AG09319 (cell line): Measurements from ENCODE around the gene TOP2A.

Experiments
- DNase-seq: peaks from one replicate; pipeline ENCODE4 v3.0.0-alpha.2; 2010; ENCODE audit warnings: low read depth; ENCODE audit errors: extremely low read depth
- TF ChIP-seq, protein P1 (sequence below): IDR thresholded peaks from 2 replicates; pipeline ENCODE4 v1.5.1; 2011; ENCODE audit warnings: low read depth, mild to moderate bottlenecking, inconsistent platforms, low read length, moderate library complexity

The TOP2A gene

DNA sequence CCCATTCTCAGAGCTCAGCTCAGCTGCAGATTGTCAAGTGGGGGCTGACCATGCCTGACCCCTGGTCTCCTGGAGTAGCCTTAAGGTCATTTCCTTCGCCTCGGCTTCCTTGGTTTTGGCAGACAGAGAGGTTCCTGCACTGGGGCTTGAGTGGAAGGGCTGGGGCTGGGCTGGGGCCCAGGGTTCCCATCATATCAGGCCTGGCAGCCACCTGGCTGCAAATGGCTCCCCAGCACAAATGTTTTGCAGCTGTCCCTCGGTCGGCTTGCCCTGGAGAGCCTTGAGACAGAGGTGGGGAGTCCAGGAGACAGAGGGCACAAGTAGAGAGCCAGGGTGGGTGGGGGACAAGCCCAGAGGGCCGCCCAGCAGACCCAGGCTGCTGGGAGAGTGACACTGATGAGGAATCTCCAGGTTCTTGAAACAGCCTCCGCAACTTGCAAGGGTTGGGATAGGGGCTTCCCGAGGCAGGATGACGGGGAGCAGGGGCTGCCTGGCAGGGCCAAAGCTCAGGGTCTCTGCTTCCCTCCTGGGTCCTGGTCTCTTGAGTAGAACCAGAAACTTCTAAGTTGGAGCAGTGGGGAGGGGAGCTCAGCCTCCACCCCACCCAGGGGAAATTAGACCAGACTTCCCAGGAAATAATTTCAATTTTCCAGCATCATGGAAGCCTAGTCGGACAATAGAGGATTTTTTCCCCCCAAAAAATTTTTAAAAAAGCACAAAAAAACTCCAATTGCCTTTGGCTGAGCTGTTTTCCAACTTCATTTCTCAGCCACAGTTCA is 44.8 kb upstream of the TOP2A start:
- TF ChIP-seq, protein P1, sequence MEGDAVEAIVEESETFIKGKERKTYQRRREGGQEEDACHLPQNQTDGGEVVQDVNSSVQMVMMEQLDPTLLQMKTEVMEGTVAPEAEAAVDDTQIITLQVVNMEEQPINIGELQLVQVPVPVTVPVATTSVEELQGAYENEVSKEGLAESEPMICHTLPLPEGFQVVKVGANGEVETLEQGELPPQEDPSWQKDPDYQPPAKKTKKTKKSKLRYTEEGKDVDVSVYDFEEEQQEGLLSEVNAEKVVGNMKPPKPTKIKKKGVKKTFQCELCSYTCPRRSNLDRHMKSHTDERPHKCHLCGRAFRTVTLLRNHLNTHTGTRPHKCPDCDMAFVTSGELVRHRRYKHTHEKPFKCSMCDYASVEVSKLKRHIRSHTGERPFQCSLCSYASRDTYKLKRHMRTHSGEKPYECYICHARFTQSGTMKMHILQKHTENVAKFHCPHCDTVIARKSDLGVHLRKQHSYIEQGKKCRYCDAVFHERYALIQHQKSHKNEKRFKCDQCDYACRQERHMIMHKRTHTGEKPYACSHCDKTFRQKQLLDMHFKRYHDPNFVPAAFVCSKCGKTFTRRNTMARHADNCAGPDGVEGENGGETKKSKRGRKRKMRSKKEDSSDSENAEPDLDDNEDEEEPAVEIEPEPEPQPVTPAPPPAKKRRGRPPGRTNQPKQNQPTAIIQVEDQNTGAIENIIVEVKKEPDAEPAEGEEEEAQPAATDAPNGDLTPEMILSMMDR: no peak
- DNase-seq: no peak

DNA sequence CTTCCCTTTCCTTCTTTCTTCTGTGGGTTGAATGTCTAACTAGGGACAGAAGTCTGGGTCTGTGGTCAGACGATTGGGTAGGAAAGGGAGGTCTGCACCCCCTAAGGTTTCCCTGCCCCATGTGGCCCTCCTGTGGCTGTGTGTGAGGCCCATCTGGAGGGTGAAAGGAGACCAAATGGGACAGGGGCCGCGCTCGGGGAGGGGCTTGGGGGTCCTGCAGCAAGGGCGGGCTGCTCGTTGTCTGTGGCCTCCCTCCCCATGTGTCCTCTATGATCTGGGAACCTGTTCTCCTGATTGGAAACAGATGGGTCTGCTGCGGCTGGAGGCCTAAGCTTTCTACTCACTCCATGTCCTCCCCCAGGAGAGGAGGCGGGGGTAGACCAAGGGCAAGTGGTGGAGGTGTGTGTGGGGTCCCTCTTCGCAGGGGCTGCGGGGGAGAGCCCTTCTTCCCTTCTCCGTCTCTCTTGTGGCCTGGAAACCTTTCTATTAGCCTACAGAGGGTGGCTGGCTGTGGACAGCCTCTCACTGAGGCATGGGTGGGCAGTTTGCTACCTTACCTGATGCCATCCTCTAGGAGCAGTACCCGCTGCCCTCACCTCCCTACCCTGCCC is 44.1 kb upstream of the TOP2A start:
- TF ChIP-seq, protein P1: no peak
- no peak for DNase-seq

DNA sequence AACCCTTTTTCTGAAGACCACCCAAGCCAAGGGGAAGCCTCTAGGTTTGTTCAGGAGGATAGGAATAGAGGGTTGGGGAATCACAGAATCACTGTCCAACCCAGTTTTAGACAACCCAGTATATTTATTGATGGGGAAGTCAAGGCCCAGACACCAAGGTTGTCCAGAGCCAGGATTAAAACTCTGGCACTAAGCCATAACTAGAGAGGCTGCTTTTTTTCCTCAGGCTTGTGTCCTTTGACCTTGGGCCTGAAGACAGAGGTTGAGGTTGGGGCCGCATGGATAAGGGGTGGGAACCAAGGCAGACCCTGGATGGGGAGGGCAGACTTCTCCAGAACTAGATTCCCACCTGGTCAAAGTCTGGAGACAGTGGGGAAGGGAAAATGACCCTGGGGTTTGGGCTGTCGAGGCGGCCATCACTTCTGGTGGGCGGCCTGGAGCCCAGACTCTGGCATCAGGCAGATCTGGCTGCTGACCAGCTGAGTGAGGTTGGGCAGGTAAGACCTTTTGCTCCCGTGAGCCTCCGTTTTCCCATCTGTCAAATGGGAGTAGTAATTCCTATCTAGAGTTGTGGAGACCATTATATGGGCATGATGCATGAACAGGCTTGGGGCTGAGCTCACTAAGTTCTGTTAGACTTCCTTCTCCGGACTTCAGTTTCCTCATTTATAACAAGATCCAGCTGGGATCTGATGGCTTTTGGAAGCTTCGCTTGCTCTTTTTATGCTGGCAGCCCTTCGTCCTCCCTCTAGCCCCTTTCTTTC is 43.5 kb upstream of the TOP2A start:
- TF ChIP-seq, protein P1: no peak
- DNase-seq: no peak

DNA sequence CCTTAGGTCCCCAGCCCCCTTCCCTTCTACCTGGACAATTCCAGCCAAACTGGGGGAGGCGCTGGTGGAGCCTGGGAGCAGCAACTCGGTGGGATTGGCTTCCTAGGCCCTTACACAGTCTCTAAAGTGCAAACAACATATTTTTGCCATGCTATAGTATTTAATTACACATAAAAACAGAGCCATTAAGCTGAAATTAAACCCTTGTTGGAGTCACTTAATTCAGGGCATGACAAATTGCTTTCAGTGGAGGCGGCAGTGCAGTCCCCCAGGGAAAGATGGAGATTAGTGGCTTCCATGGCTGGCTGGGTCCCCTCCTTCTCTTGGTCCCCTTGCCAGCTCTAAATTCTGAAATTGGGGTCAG is 42.9 kb upstream of the TOP2A start:
- DNase-seq: no peak
- TF ChIP-seq, protein P1: no peak

DNA sequence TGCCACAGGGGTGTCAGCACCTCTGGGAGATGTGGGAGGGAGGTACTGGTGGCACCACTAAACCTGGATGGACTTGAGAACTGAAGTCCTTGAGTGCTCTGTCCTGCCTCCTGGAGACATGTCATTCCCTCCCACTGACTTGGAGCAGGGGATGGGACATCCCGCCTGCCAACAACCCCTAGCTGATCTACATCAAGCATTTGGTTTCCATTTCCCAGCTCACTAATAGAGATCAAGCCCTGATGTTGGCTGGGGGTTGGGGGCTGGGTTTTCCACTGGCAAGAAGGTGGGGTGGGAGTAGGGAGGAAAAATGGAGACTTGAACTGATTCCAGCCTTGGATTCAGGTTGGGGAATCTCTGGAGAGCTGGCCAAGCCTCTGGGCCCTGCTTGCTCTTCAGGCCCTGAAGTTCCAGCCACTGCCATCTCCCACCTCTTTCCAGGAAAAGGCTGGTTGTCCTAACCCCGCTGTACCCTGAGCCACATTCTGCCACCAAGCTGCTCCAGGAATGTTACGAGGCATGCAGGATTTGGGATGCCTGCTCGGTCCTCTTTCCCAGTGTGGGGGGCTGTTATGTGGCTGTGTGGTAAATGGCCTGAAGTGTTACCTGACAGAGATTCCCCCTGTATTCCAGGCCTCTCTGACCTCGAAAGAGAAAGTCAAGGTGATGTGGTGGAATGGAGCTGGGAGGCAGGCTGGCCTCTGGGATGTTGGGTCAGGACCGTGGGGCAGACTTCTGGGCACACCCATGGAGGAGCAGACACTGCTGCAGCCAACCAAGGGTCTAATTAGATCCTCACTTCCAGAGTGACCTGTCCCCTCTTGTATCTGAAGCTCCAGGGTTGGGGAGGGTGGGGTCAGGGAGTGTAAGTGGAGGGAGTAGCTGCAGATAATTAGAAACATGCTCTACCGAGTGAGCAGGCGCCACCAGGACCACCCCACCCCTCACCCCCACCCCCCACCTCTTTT is 42.2 kb upstream of the TOP2A start:
- TF ChIP-seq, protein P1: no peak
- DNase-seq: no peak

DNA sequence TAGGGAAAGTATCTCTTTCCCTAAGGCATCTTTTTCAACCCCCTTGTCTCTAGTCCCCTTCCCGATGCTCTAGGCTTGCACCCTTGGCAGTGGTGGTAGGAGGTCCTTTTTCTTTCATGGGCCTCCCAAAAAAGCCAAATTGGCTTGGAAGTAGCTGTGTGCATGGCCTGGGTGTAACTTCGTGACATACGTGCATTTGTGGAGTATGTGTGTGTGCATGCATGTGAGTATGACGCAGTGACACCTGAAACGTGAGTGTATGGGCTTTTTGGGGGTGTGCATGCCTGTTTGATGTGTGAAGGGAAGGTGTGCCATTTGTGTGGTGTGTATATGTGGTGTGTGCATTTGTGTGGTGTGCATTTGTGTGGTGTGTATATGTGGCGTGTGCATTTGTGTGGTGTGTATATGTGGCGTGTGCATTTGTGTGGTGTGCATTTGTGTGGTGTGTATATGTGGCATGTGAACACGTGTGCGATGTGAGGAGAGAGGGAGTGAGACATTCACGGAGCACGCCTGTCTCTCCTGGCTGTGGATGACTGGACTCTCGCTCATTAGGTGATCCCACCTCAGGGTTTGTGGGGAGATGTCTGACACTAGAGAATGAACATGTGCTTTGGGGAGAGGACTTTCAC is 41.3 kb upstream of the TOP2A start:
- no peak for DNase-seq
- TF ChIP-seq, protein P1: no peak
